A549 treated with CORT108297 at 1 μM for 4 hours (cell line): Measurements from ENCODE around the gene EXOSC7. TPM values are rescaled to one million over a fixed set of nuclear protein-coding genes. Genes with fewer than 3 reads are reported as not detected.

Experiments
- total RNA-seq: library from RNA; stranded (reverse); fragments of 200-300 nt; extraction: Qiagen RNA extraction; gene quantifications from 5 replicates; pipeline ENCODE4 v1.2.3, GENCODE V29; 2022

Gene EXOSC7
- 44.5 to 54.2 TPM (median 47.4 TPM) in 5 replicates for total RNA-seq

DNA sequence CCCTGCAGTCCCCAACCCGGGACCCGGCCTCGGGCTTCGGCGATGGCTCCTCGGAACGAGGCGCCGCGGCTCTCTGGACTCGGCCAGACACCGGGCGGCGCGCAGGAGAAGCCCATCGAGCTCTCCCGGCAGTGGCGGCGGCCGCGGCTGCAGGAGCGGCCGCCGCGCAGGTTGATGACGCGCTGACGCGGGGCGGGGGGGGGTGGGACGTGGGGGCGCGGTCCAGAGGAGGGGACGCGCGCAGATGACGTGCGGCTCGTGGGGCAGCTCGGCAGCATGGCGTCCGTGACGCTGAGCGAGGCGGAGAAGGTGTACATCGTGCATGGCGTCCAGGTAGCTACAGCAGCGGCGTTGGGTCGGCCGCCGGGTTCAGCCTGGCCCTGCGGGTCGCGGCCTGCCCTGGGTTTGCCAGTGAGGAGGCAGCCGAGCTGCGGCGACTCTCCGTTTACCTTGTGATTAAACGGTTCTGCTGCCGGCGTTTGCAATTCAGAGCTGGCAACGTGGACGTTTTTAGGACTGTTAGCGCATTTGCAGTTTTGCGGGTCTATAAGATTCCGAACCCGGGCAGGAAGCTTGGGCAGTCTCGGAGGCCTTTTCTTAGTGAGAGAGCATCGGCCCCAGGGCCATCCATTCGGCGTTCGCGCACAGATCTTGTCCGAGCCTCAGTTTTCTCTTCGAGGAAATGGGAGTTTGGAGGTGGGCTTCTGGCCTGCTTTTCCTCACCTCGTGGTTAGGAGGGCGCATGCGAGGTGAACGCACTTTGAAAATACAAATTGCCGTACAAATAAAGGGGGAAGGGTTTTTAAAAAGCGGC, at the start of gene EXOSC7, which contains the start of gene ZDHHC3:
Gene EXOSC7 (plus strand): TSS at position 243 of the 814 bp plus-strand sequence. CDS start 34 bp downstream, at position 277.
Gene ZDHHC3 (minus strand): TSS at position 173 of the 814 bp plus-strand sequence. CDS start 16,738 bp downstream, outside the sequence.

DNA sequence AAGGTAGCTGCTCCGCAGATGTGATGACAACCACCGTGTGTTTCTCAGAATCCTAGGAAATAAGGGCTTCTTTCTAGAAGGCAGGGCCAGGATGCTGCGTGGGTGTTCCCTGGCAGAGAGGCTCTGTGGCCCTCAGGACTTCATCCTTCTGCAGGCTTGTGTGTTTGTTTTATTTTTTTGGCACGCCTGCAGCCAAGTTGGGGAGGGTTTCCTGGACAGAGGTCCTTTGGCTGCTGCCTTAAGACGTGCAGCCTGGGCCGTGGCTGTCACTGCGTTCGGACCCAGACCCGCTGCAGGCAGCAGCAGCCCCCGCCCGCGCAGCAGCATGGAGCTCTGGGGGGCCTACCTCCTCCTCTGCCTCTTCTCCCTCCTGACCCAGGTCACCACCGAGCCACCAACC, 50.0 kb downstream of the EXOSC7 start, which contains the start of gene CLEC3B:
Gene CLEC3B (plus strand): TSS at position 266 of the 400 bp plus-strand sequence. CDS start 60 bp downstream, at position 326.

Other genes with a start within 250 kb of the EXOSC7 start
- not detected in 5 replicates for gene ZNF501, start 246.6 kb upstream of the EXOSC7 start, total RNA-seq
- gene KIAA1143, start 214.6 kb upstream of the EXOSC7 start, total RNA-seq: 11.1 to 15.6 TPM (median 14.7 TPM) in 5 replicates
- 7.3 to 13.8 TPM (median 8.1 TPM) in 5 replicates for gene KIF15, start 214.4 kb upstream of the EXOSC7 start, total RNA-seq
- gene TMEM42, start 114.3 kb upstream of the EXOSC7 start, total RNA-seq: 6.7 to 11.9 TPM (median 10.4 TPM) in 5 replicates
- gene TGM4, start 101.6 kb upstream of the EXOSC7 start, total RNA-seq: 0.03 to 0.10 TPM (median 0.04 TPM) in 5 replicates
- gene ZDHHC3, start 70 bp upstream of the EXOSC7 start, total RNA-seq: 37.8 to 40.0 TPM (median 39.3 TPM) in 5 replicates
- gene CLEC3B, start 50.1 kb downstream of the EXOSC7 start, total RNA-seq: not detected in 5 replicates
- 10.5 to 12.8 TPM (median 12.0 TPM) in 5 replicates for gene CDCP1, start 170.1 kb downstream of the EXOSC7 start, total RNA-seq